Measurements from ENCODE around the gene UBE3D.

Gene UBE3D

GRCh38 chr6:83065511-83066192 lies at the start of gene UBE3D:
Gene UBE3D, minus strand, starts transcription at chr6:83065841. Its CDS starts 123 bp downstream, at chr6:83065718.
- DNase-seq (ENCODE audit: low read depth), result peak; percentile 86

- DNase-seq (ENCODE audit: low read depth), result no peak
These were observed 48.5 kb upstream of the UBE3D start for GRCh38 chr6:83114164-83114563.

GRCh38 chr6:83113258-83113657 lies 47.6 kb upstream of the UBE3D start:
- DNase-seq (ENCODE audit: low read depth), result no peak

- no peak for DNase-seq (ENCODE audit: low read depth)
These were observed 42.7 kb upstream of the UBE3D start for GRCh38 chr6:83108378-83108777.

- DNase-seq (ENCODE audit: low read depth), result no peak
These were observed 32.9 kb upstream of the UBE3D start for GRCh38 chr6:83098589-83098988.

- DNase-seq (ENCODE audit: low read depth), result no peak
These were observed 32.0 kb upstream of the UBE3D start for GRCh38 chr6:83097675-83098074.

- DNase-seq (ENCODE audit: low read depth), result no peak
These were observed 31.6 kb upstream of the UBE3D start for GRCh38 chr6:83097204-83097603.

- DNase-seq (ENCODE audit: low read depth), result no peak
These were observed 31.1 kb upstream of the UBE3D start for GRCh38 chr6:83096791-83097190.

GRCh38 chr6:83092756-83093399 lies 27.2 kb upstream of the UBE3D start:
- no peak for DNase-seq (ENCODE audit: low read depth)

GRCh38 chr6:83086751-83087150 lies 21.1 kb upstream of the UBE3D start:
- DNase-seq (ENCODE audit: low read depth), result no peak

- no peak for DNase-seq (ENCODE audit: low read depth)
These were observed 17.8 kb upstream of the UBE3D start for GRCh38 chr6:83083476-83083875.

GRCh38 chr6:83073615-83074014 lies 8.0 kb upstream of the UBE3D start:
- DNase-seq (ENCODE audit: low read depth), result no peak

GRCh38 chr6:83072726-83073125 lies 7.1 kb upstream of the UBE3D start:
- DNase-seq (ENCODE audit: low read depth), result no peak

- DNase-seq (ENCODE audit: low read depth), result no peak
These were observed 6.1 kb upstream of the UBE3D start for GRCh38 chr6:83071707-83072106.

- no peak for DNase-seq (ENCODE audit: low read depth)
These were observed 5.4 kb upstream of the UBE3D start for GRCh38 chr6:83071023-83071422.

GRCh38 chr6:83069633-83070032 lies 4.0 kb upstream of the UBE3D start:
- DNase-seq (ENCODE audit: low read depth), result no peak

GRCh38 chr6:83068616-83069015 lies 3.0 kb upstream of the UBE3D start:
- DNase-seq (ENCODE audit: low read depth), result no peak

GRCh38 chr6:83067448-83068439 lies 2.1 kb upstream of the UBE3D start, which contains the start of gene DOP1A:
Gene DOP1A, plus strand, starts transcription at chr6:83067671. Its CDS starts 29,307 bp downstream, at chr6:83096978.
- peak; percentile 96 for DNase-seq (ENCODE audit: low read depth)

- DNase-seq (ENCODE audit: low read depth), result no peak
These were observed 3.4 kb downstream of the UBE3D start for GRCh38 chr6:83062225-83062624.

GRCh38 chr6:83061190-83061589 lies 4.5 kb downstream of the UBE3D start:
- no peak for DNase-seq (ENCODE audit: low read depth)

GRCh38 chr6:83057705-83058321 lies 7.8 kb downstream of the UBE3D start:
- DNase-seq (ENCODE audit: low read depth), result no peak

GRCh38 chr6:83055366-83055964 lies 10.2 kb downstream of the UBE3D start:
- no peak for DNase-seq (ENCODE audit: low read depth)
